ENCODE results near the gene RREB1. TPM values are rescaled to one million over a fixed set of nuclear protein-coding genes. Genes with fewer than 3 reads are reported as not detected.
"Not testable (repeated sequence)": the region's sequence is repeated elsewhere in the genome, so short reads cannot be mapped to it uniquely, and the experiment has no call there.

RREB1 gene
- total RNA-seq, 2 experiments from 2014 or later = 14.7 to 18.1 TPM

GRCh38 chr6:7268816-7269555, 161.2 kb downstream of the RREB1 start:
- no peak overlapping the region for H3K4me3 Mint-ChIP-seq
- ChIA-PET POLR2A (no interaction called here), CTCF (no interaction called here)
- H3K27ac Mint-ChIP-seq = no peak overlapping the region
- H3K36me3 Mint-ChIP-seq (ENCODE audit: low read depth) = no peaks in the 10 kb centered on the region
- H3K27me3 Mint-ChIP-seq = no peaks in the 10 kb centered on the region
- H3K9me3 Mint-ChIP-seq (ENCODE audit: low read depth) = no peaks in the 10 kb centered on the region
- intact Hi-C loops (cut with DNase I, micrococcal nuclease) = no loop called here
- no peaks in the 10 kb centered on the region for H3K4me1 Mint-ChIP-seq
- ATAC-seq (no peak), DNase-seq (no peak)

- intact Hi-C loops (cut with DNase I, micrococcal nuclease) = no loop called here
- no peaks in the 10 kb centered on the region for H3K4me1 Mint-ChIP-seq
- no peaks in the 10 kb centered on the region for H3K27me3 Mint-ChIP-seq
- ChIA-PET CTCF (no interaction called here), POLR2A (no interaction called here)
- ATAC-seq = no peak
- H3K4me3 Mint-ChIP-seq = no peak overlapping the region
- no peaks in the 10 kb centered on the region for H3K36me3 Mint-ChIP-seq (ENCODE audit: low read depth)
- DNase-seq = no peak
- no peaks in the 10 kb centered on the region for H3K9me3 Mint-ChIP-seq (ENCODE audit: low read depth)
- H3K27ac Mint-ChIP-seq = no peak overlapping the region
These were observed 162.1 kb downstream of the RREB1 start for GRCh38 chr6:7269816-7270215.

DNA sequence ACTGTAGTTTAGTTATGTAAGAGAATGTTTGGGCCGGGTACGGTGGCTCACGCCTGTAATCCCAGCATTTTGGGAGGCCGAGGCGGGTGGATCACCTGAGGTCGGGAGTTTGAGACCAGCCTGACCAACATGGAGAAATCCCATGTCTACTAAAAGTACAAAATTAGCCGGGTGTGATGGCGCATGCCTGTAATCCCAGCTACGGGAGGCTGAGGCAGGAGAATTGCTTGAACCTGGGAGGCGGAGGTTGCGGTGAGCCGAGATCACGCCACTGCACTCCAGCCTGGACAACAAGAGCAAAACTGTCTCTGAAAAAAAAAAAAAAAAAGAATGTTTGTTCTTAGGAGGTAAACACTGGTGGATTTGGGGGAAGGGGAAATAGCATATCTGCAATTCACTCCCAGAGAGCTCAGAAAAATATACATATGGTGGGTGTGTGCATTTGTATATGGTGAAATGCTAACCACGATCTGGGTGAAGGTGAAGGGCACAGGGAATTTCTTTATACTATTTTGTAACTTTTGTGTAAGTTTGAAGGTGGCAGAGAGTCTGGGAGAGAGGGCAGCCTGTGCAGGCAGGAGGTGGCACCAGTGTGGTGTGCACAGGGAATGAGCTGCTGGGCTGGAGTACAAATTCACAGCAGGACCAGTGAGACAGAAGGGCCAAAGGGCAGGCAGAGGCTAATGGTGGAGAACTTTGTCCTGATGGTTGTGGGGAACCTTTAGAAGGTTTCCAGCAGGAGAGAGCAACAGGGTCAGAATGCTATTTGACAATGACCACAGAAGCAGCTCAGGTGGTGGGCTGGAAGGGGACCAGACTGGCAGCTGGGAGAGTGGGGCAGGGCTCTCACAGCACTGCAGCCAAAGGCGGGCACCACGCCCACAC, 162.8 kb downstream of the RREB1 start:
- no peaks in the 10 kb centered on the region for H3K4me1 Mint-ChIP-seq
- H3K9me3 Mint-ChIP-seq (ENCODE audit: low read depth) = no peaks in the 10 kb centered on the region
- H3K27me3 Mint-ChIP-seq = no peaks in the 10 kb centered on the region
- POLR2A ChIA-PET = interaction anchor here (0.6 kb wide), 1 partner anchor 15 kb away, joined by 4 read pairs; no protein-coding TSS in a partner anchor
- no peak for ATAC-seq
- no peak overlapping the region for H3K4me3 Mint-ChIP-seq
- H3K36me3 Mint-ChIP-seq (ENCODE audit: low read depth) = no peaks in the 10 kb centered on the region
- intact Hi-C loops (cut with DNase I, micrococcal nuclease) = no loop called here
- no peak for DNase-seq
- H3K27ac Mint-ChIP-seq = no peak overlapping the region
- CTCF ChIA-PET = interaction anchor here (1.7 kb wide), 1 partner anchor 15 kb away, joined by 6 read pairs; no protein-coding TSS in a partner anchor

GRCh38 chr6:7271205-7271534, 163.4 kb downstream of the RREB1 start:
- POLR2A ChIA-PET = interaction anchor here (0.6 kb wide), 1 partner anchor 15 kb away, joined by 4 read pairs; no protein-coding TSS in a partner anchor
- Mint-ChIP-seq H3K4me1 (peaks cover 3% of the 10 kb centered on the region), H3K27ac (no peak overlapping the region), H3K36me3 (ENCODE audit: low read depth) (no peaks in the 10 kb centered on the region), H3K27me3 (no peaks in the 10 kb centered on the region), H3K9me3 (ENCODE audit: low read depth) (no peaks in the 10 kb centered on the region), H3K4me3 (no peak overlapping the region)
- CTCF ChIA-PET = interaction anchor here (0.6 to 1.7 kb wide), 3 partner anchors 15 to 594 kb away, joined by 3 to 6 read pairs (median 3); no protein-coding TSS in a partner anchor
- no peak for ATAC-seq
- intact Hi-C loops (cut with DNase I, micrococcal nuclease) = no loop called here
- no peak for DNase-seq

GRCh38 chr6:7273709-7274108, 165.9 kb downstream of the RREB1 start:
- intact Hi-C loops (cut with DNase I, micrococcal nuclease) = no loop called here
- CTCF ChIA-PET = interaction anchor here (0.5 kb wide), 1 partner anchor 87 kb away, joined by 3 read pairs; no protein-coding TSS in a partner anchor
- no peak overlapping the region for H3K4me3 Mint-ChIP-seq
- no peaks in the 10 kb centered on the region for H3K27me3 Mint-ChIP-seq
- DNase-seq = no peak
- H3K27ac Mint-ChIP-seq = no peak overlapping the region
- POLR2A ChIA-PET = no interaction called here
- H3K9me3 Mint-ChIP-seq (ENCODE audit: low read depth) = no peaks in the 10 kb centered on the region
- ATAC-seq = peak; percentile 11
- peaks cover 3% of the 10 kb centered on the region for H3K4me1 Mint-ChIP-seq
- H3K36me3 Mint-ChIP-seq (ENCODE audit: low read depth) = no peaks in the 10 kb centered on the region

- H3K4me3 Mint-ChIP-seq; H3K27me3 Mint-ChIP-seq; POLR2A ChIA-PET; ATAC-seq; intact Hi-C loops (cut with DNase I, micrococcal nuclease); DNase-seq; H3K27ac Mint-ChIP-seq; H3K9me3 Mint-ChIP-seq (ENCODE audit: low read depth); H3K4me1 Mint-ChIP-seq; H3K36me3 Mint-ChIP-seq (ENCODE audit: low read depth): not testable (repeated sequence)
- CTCF ChIA-PET = interaction anchor here (0.6 to 3.8 kb wide), 7 partner anchors 10 to 340 kb away, joined by 3 to 24 read pairs (median 5); no protein-coding TSS in a partner anchor
These were observed 166.8 kb downstream of the RREB1 start for GRCh38 chr6:7274525-7274924.

GRCh38 chr6:7276199-7276524, 168.4 kb downstream of the RREB1 start:
- POLR2A ChIA-PET = interaction anchor here (0.6 kb wide), 1 partner anchor 16 kb away, joined by 3 read pairs; no protein-coding TSS in a partner anchor
- H3K4me3 Mint-ChIP-seq = no peak overlapping the region
- CTCF ChIA-PET = interaction anchor here (0.6 to 3.8 kb wide), 18 partner anchors 10 to 943 kb away, joined by 3 to 24 read pairs (median 4); no protein-coding TSS in a partner anchor
- no peak overlapping the region for H3K27ac Mint-ChIP-seq
- no peak for ATAC-seq
- intact Hi-C loops (cut with DNase I, micrococcal nuclease) = loop anchor here (1.0 to 5.0 kb wide), 4 partner anchors 63 to 339 kb away; partner anchors contain the start of genes CAGE1 (in 1 of the 2) and RIOK1 (in 1 of the 2)
- no peaks in the 10 kb centered on the region for H3K36me3 Mint-ChIP-seq (ENCODE audit: low read depth)
- peaks cover 5% of the 10 kb centered on the region for H3K4me1 Mint-ChIP-seq
- H3K9me3 Mint-ChIP-seq (ENCODE audit: low read depth) = no peaks in the 10 kb centered on the region
- no peaks in the 10 kb centered on the region for H3K27me3 Mint-ChIP-seq
- DNase-seq = no peak

- H3K4me1 Mint-ChIP-seq = peaks cover 16% of the 10 kb centered on the region
- peak; percentile 30 for DNase-seq
- POLR2A ChIA-PET = interaction anchor here (0.6 to 0.8 kb wide), 2 partner anchors 16 to 256 kb away, joined by 3 to 4 read pairs; no protein-coding TSS in a partner anchor
- no peak overlapping the region for H3K4me3 Mint-ChIP-seq
- intact Hi-C loops (cut with DNase I, micrococcal nuclease) = no loop called here
- no peaks in the 10 kb centered on the region for H3K27me3 Mint-ChIP-seq
- CTCF ChIA-PET = interaction anchor here (1.2 kb wide), 1 partner anchor 31 kb away, joined by 3 read pairs; no protein-coding TSS in a partner anchor
- peak; percentile 59 for ATAC-seq
- H3K9me3 Mint-ChIP-seq (ENCODE audit: low read depth) = no peaks in the 10 kb centered on the region
- H3K27ac Mint-ChIP-seq = peak overlapping the region; percentile 49
- H3K36me3 Mint-ChIP-seq (ENCODE audit: low read depth) = peaks cover 12% of the 10 kb centered on the region
These were observed 174.5 kb downstream of the RREB1 start for GRCh38 chr6:7282097-7282906.

DNA sequence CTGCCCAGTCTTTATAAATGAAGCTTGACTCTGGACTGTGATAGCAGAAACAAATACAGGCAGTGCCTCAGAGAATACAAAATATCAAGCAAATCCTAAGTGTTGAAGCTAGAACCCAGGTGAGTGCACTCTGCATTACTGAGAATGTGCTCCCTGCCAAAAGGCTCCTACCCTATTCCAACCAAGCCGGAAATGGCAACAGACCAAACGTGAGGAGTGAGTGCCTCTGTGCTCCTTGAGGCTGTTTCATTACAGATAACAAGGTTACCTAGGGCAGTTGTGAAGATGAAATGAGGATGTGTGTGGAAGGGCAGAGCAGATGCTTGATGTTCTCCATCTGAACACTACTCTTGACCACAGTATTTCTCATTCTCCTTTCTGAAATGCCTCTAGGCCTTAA, 175.9 kb downstream of the RREB1 start:
- ChIA-PET POLR2A (no interaction called here), CTCF (no interaction called here)
- H3K27me3 Mint-ChIP-seq = no peaks in the 10 kb centered on the region

DNA sequence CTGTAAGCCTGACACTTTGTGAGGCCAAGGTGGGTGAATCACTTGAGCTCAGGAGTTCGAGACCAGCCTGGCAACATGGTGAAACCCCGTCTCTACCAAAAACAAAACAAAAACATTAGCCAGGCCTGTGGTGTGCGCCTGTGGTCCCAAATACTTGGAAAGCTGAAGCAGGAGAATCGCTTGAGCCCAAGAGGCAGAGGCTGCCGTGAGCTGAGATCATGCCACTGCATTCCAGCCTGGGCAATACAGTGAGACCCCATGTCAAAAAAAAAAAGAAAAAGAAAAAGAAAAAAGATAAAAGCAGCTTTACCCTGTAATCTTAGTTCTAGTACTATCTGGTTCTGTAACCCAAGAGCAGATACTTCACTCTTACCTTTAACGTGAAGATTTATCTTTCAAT, 177.7 kb downstream of the RREB1 start:
- ChIA-PET CTCF (interaction anchor here (1.0 to 2.0 kb wide), 4 partner anchors 9 to 331 kb away, joined by 4 to 8 read pairs (median 5); no protein-coding TSS in a partner anchor), POLR2A (interaction anchor here (0.6 kb wide), 2 partner anchors 14 to 109 kb away, joined by 3 to 4 read pairs; no protein-coding TSS in a partner anchor)
- ATAC-seq (no peak), DNase-seq (no peak)
- Mint-ChIP-seq H3K9me3 (ENCODE audit: low read depth) (no peaks in the 10 kb centered on the region), H3K36me3 (ENCODE audit: low read depth) (peaks cover 33% of the 10 kb centered on the region), H3K27me3 (no peaks in the 10 kb centered on the region), H3K27ac (no peak overlapping the region), H3K4me3 (no peak overlapping the region), H3K4me1 (peaks cover 16% of the 10 kb centered on the region)
- intact Hi-C loops (cut with DNase I, micrococcal nuclease) = no loop called here

More for the DNA sequence above, 175.9 kb downstream of the RREB1 start:
- Mint-ChIP-seq H3K36me3 (ENCODE audit: low read depth) (peaks cover 20% of the 10 kb centered on the region), H3K27ac (no peak overlapping the region), H3K4me1 (peaks cover 16% of the 10 kb centered on the region), H3K9me3 (ENCODE audit: low read depth) (no peaks in the 10 kb centered on the region), H3K4me3 (no peak overlapping the region)
- intact Hi-C loops (cut with DNase I, micrococcal nuclease) = no loop called here
- ATAC-seq = no peak
- DNase-seq = no peak

DNA sequence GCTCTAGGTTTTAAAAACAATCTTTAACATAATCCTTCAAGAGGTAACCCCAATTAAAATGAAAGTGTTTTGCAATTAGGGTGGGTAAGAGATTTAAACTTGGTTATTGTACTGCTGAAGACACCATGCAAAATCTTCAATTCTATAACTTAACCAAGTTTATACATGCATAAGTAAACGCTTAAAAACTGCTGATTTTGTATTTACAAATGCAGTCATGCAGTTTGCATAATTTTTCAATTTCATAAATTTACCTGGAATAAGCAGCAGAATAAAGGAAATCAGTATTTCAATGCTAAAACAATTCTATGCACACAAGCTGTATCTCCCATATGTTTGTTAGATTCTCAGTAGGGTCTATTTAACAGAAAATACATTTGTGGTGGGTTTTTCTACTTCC, 182.3 kb downstream of the RREB1 start:
- Mint-ChIP-seq H3K4me3 (no peak overlapping the region), H3K27me3 (no peaks in the 10 kb centered on the region), H3K27ac (no peak overlapping the region), H3K4me1 (peaks cover 2% of the 10 kb centered on the region), H3K36me3 (ENCODE audit: low read depth) (peaks cover 43% of the 10 kb centered on the region), H3K9me3 (ENCODE audit: low read depth) (no peaks in the 10 kb centered on the region)
- DNase-seq (no peak), ATAC-seq (no peak)
- CTCF ChIA-PET = no interaction called here
- intact Hi-C loops (cut with DNase I, micrococcal nuclease) = no loop called here
- POLR2A ChIA-PET = no interaction called here
